ENCODE data around the gene NXN.

DNA sequence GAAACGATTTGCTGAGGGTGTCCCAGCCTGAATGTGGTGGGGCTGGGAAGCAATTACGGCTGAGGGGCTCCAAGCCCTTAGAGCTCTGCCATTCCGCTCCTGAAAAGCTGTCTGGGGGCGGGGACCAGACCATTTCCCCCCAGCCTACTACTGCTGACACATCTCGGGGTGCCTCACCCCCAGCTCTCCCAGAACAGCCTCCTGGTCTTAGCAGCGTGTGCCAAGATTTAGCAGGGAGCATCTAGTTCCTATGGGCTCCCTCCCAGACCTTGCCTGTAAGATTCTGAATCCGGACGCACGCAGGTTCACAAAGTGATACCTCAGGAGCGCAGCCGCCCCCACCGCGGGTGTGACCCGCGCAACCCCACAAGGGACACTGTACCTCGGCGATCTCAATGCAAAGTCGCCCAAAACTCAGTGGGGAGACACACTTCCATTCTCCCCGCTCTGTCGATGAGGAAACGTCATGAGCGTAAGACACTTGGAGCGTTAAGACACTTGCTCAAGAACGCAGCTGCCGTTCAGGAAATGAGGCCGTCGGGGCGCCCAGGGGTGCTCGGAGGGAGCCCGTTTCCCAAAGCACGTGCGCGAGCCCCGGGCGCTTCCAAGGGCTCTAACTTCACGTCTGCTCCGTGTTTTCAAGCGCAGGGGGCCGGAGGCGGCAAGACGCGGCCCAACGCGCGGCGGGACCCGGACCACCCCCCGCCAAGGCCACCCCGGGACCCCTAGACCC lies 228.1 kb downstream of the NXN start:
- TF ChIP-seq POLR2AphosphoS5 (IDR thresholded peaks at IDR 0.05; ENCODE audit: low read depth, low read length) (no peak), CTCF (IDR thresholded peaks at IDR 0.05) (no peak)

Measured in Panc1 (cell line).